ENCODE measurements around the gene DCBLD1.
A peak's percentile ranks its signal among the peaks of the same experiment; 100 is the strongest.

The DCBLD1 gene

GRCh38 chr6:117550618-117551242, 68.3 kb downstream of the DCBLD1 start:
- no peak overlapping the region for H3K27ac ChIP-seq (ENCODE audit: insufficient read depth, low read length, poor library complexity, severe bottlenecking)
- peaks cover 10% of the 10 kb centered on the region for H3K4me1 ChIP-seq (ENCODE audit: control insufficient read depth, insufficient read depth, low read length, poor library complexity, severe bottlenecking)
- DNase-seq = no peak
- no peaks in the 10 kb centered on the region for H3K27me3 ChIP-seq (replicated peaks; ENCODE audit: control insufficient read depth, insufficient read depth, low read length, poor library complexity, severe bottlenecking)
- no peaks in the 10 kb centered on the region for H3K9me3 ChIP-seq (ENCODE audit: control insufficient read depth, low read length)
- no peak overlapping the region for H3K4me3 ChIP-seq (ENCODE audit: insufficient read depth, low read depth, low read length, poor library complexity, severe bottlenecking)
- H3K36me3 ChIP-seq (ENCODE audit: control insufficient read depth, insufficient read depth, low read length) = no peaks in the 10 kb centered on the region

DNA sequence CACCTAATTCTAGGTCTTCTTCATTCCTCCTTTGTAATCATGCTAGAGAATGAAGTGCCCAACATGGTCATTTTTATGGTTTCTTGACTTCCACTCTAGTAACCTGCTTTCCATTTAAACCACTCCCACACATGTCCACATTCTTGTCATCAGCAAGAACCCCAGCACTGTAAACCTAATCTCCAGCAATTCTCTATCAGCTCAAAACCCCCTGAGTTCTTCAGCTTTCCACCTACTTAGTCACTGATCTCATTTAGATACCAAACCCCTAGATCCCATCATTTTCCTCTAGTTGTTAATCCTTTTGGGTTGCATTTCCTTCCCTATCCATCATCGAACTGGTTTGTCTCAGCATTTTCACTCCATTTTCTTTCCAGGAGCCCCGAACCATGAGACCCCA, 70.1 kb downstream of the DCBLD1 start:
- no peak for DNase-seq
- Histone ChIP-seq H3K27ac (ENCODE audit: insufficient read depth, low read length, poor library complexity, severe bottlenecking) (no peak overlapping the region), H3K36me3 (ENCODE audit: control insufficient read depth, insufficient read depth, low read length) (no peaks in the 10 kb centered on the region)

GRCh38 chr6:117553142-117553541, 70.7 kb downstream of the DCBLD1 start:
- no peak overlapping the region for H3K27ac ChIP-seq (ENCODE audit: insufficient read depth, low read length, poor library complexity, severe bottlenecking)

More for the DNA sequence above, 70.1 kb downstream of the DCBLD1 start:
- H3K9me3 ChIP-seq (ENCODE audit: control insufficient read depth, low read length) = no peaks in the 10 kb centered on the region
- H3K27me3 ChIP-seq (replicated peaks; ENCODE audit: control insufficient read depth, insufficient read depth, low read length, poor library complexity, severe bottlenecking) = no peaks in the 10 kb centered on the region
- H3K4me1 ChIP-seq (ENCODE audit: control insufficient read depth, insufficient read depth, low read length, poor library complexity, severe bottlenecking) = peaks cover 10% of the 10 kb centered on the region
- H3K4me3 ChIP-seq (ENCODE audit: insufficient read depth, low read depth, low read length, poor library complexity, severe bottlenecking) = no peak overlapping the region

GRCh38 chr6:117555262-117555849, 72.9 kb downstream of the DCBLD1 start:
- Histone ChIP-seq H3K4me3 (ENCODE audit: insufficient read depth, low read depth, low read length, poor library complexity, severe bottlenecking) (no peak overlapping the region), H3K36me3 (ENCODE audit: control insufficient read depth, insufficient read depth, low read length) (no peaks in the 10 kb centered on the region), H3K9me3 (ENCODE audit: control insufficient read depth, low read length) (no peaks in the 10 kb centered on the region), H3K4me1 (ENCODE audit: control insufficient read depth, insufficient read depth, low read length, poor library complexity, severe bottlenecking) (no peaks in the 10 kb centered on the region), H3K27ac (ENCODE audit: insufficient read depth, low read length, poor library complexity, severe bottlenecking) (no peak overlapping the region), H3K27me3 (replicated peaks; ENCODE audit: control insufficient read depth, insufficient read depth, low read length, poor library complexity, severe bottlenecking) (no peaks in the 10 kb centered on the region)
- DNase-seq = no peak

More at GRCh38 chr6:117553142-117553541, 70.7 kb downstream of the DCBLD1 start:
- no peak for DNase-seq
- H3K36me3 ChIP-seq (ENCODE audit: control insufficient read depth, insufficient read depth, low read length) = no peaks in the 10 kb centered on the region
- no peaks in the 10 kb centered on the region for H3K27me3 ChIP-seq (replicated peaks; ENCODE audit: control insufficient read depth, insufficient read depth, low read length, poor library complexity, severe bottlenecking)
- peaks cover 10% of the 10 kb centered on the region for H3K4me1 ChIP-seq (ENCODE audit: control insufficient read depth, insufficient read depth, low read length, poor library complexity, severe bottlenecking)
- no peak overlapping the region for H3K4me3 ChIP-seq (ENCODE audit: insufficient read depth, low read depth, low read length, poor library complexity, severe bottlenecking)
- H3K9me3 ChIP-seq (ENCODE audit: control insufficient read depth, low read length) = no peaks in the 10 kb centered on the region

DNA sequence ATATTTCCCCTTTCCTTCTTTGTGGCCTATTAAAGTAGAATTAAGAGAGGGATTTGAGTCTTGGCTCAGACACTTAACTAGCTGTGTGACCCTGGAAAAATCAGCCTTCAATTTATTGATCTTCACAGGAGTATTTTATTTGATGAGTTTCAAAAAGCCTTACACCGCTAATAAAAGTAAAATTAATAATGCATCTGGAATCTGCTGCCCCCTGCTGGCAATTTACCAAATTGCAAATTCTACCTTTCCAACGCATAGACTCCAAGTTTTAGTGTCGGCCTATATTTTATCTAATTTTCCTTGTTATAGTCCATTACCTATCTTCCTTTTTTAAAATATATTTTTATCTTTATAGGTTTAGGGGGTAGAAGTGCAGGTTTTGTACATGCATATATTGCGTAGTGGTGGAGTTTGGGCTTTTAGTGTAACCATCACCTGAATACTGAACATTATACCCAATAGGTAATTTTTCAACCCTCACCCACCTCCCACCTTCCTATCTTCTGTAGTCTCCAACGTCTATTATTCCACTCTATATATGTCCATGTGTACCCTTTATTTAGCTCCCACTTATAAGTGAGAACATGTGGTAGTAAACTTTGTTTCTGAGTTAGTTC, 73.5 kb downstream of the DCBLD1 start:
- no peak overlapping the region for H3K27ac ChIP-seq (ENCODE audit: insufficient read depth, low read length, poor library complexity, severe bottlenecking)
- peak; percentile 19 to 54 (median 27) for DNase-seq
- no peak overlapping the region for H3K4me3 ChIP-seq (ENCODE audit: insufficient read depth, low read depth, low read length, poor library complexity, severe bottlenecking)
- no peaks in the 10 kb centered on the region for H3K36me3 ChIP-seq (ENCODE audit: control insufficient read depth, insufficient read depth, low read length)
- no peaks in the 10 kb centered on the region for H3K4me1 ChIP-seq (ENCODE audit: control insufficient read depth, insufficient read depth, low read length, poor library complexity, severe bottlenecking)
- H3K9me3 ChIP-seq (ENCODE audit: control insufficient read depth, low read length) = no peaks in the 10 kb centered on the region
- no peaks in the 10 kb centered on the region for H3K27me3 ChIP-seq (replicated peaks; ENCODE audit: control insufficient read depth, insufficient read depth, low read length, poor library complexity, severe bottlenecking)

- Histone ChIP-seq H3K4me1 (ENCODE audit: control insufficient read depth, insufficient read depth, low read length, poor library complexity, severe bottlenecking) (no peaks in the 10 kb centered on the region), H3K27me3 (replicated peaks; ENCODE audit: control insufficient read depth, insufficient read depth, low read length, poor library complexity, severe bottlenecking) (no peaks in the 10 kb centered on the region), H3K4me3 (ENCODE audit: insufficient read depth, low read depth, low read length, poor library complexity, severe bottlenecking) (no peak overlapping the region), H3K9me3 (ENCODE audit: control insufficient read depth, low read length) (no peaks in the 10 kb centered on the region), H3K27ac (ENCODE audit: insufficient read depth, low read length, poor library complexity, severe bottlenecking) (no peak overlapping the region), H3K36me3 (ENCODE audit: control insufficient read depth, insufficient read depth, low read length) (peaks cover 3% of the 10 kb centered on the region)
- no peak for DNase-seq
These were observed 75.5 kb downstream of the DCBLD1 start for GRCh38 chr6:117557951-117558350.

DNA sequence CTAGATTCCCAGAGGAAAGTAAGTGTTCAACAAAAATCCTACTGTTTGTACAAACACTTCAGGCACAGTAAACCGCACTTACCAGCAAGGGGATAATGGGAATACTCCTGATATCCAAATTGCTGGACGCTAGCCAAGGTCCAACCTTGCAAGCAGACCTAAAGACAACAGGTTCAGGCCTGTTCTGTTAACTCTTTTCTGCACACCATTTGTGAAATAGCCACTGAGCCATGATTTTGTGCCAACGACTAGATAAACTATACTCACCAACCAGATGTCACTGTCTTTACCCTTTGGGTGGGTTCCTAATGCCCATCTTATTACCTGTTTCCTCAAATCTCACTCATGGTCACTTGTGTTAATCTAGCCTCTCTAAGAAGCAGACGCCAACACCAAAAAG, 76.3 kb downstream of the DCBLD1 start:
- Histone ChIP-seq H3K4me3 (ENCODE audit: insufficient read depth, low read depth, low read length, poor library complexity, severe bottlenecking) (no peak overlapping the region), H3K27me3 (replicated peaks; ENCODE audit: control insufficient read depth, insufficient read depth, low read length, poor library complexity, severe bottlenecking) (no peaks in the 10 kb centered on the region), H3K27ac (ENCODE audit: insufficient read depth, low read length, poor library complexity, severe bottlenecking) (no peak overlapping the region), H3K9me3 (ENCODE audit: control insufficient read depth, low read length) (no peaks in the 10 kb centered on the region), H3K36me3 (ENCODE audit: control insufficient read depth, insufficient read depth, low read length) (peaks cover 8% of the 10 kb centered on the region), H3K4me1 (ENCODE audit: control insufficient read depth, insufficient read depth, low read length, poor library complexity, severe bottlenecking) (no peaks in the 10 kb centered on the region)
- DNase-seq = no peak

GRCh38 chr6:117559299-117559698, 76.8 kb downstream of the DCBLD1 start:
- Histone ChIP-seq H3K9me3 (ENCODE audit: control insufficient read depth, low read length) (no peaks in the 10 kb centered on the region), H3K36me3 (ENCODE audit: control insufficient read depth, insufficient read depth, low read length) (peaks cover 11% of the 10 kb centered on the region), H3K27ac (ENCODE audit: insufficient read depth, low read length, poor library complexity, severe bottlenecking) (no peak overlapping the region), H3K27me3 (replicated peaks; ENCODE audit: control insufficient read depth, insufficient read depth, low read length, poor library complexity, severe bottlenecking) (no peaks in the 10 kb centered on the region), H3K4me1 (ENCODE audit: control insufficient read depth, insufficient read depth, low read length, poor library complexity, severe bottlenecking) (no peaks in the 10 kb centered on the region), H3K4me3 (ENCODE audit: insufficient read depth, low read depth, low read length, poor library complexity, severe bottlenecking) (no peak overlapping the region)
- DNase-seq = no peak

GRCh38 chr6:117561128-117561527, 78.7 kb downstream of the DCBLD1 start:
- DNase-seq = no peak
- H3K4me3 ChIP-seq (ENCODE audit: insufficient read depth, low read depth, low read length, poor library complexity, severe bottlenecking) = no peak overlapping the region
- peaks cover 22% of the 10 kb centered on the region for H3K36me3 ChIP-seq (ENCODE audit: control insufficient read depth, insufficient read depth, low read length)
- no peaks in the 10 kb centered on the region for H3K27me3 ChIP-seq (replicated peaks; ENCODE audit: control insufficient read depth, insufficient read depth, low read length, poor library complexity, severe bottlenecking)
- no peaks in the 10 kb centered on the region for H3K4me1 ChIP-seq (ENCODE audit: control insufficient read depth, insufficient read depth, low read length, poor library complexity, severe bottlenecking)
- H3K9me3 ChIP-seq (ENCODE audit: control insufficient read depth, low read length) = no peaks in the 10 kb centered on the region
- no peak overlapping the region for H3K27ac ChIP-seq (ENCODE audit: insufficient read depth, low read length, poor library complexity, severe bottlenecking)

DNA sequence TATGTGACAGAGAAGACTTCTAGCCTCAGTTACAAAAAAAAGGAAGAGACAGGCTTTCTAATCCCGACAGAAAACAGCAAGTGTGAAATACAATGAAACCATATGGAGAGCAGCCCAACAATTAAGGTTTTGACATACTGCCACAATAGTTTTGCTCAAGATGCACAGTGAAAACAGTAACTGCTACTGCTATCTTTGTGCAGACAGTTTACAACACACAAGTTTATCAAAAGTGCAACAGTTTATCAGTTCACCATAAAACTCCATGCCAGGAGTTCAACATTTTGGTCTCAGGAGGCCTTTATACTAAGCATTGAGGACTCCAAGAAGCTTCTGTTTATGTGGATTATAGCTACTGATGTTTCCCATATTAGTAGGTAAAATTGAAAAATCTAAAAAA, 82.2 kb downstream of the DCBLD1 start:
- Histone ChIP-seq H3K27ac (ENCODE audit: insufficient read depth, low read length, poor library complexity, severe bottlenecking) (no peak overlapping the region), H3K4me1 (ENCODE audit: control insufficient read depth, insufficient read depth, low read length, poor library complexity, severe bottlenecking) (no peaks in the 10 kb centered on the region), H3K27me3 (replicated peaks; ENCODE audit: control insufficient read depth, insufficient read depth, low read length, poor library complexity, severe bottlenecking) (no peaks in the 10 kb centered on the region), H3K36me3 (ENCODE audit: control insufficient read depth, insufficient read depth, low read length) (peaks cover 43% of the 10 kb centered on the region), H3K9me3 (ENCODE audit: control insufficient read depth, low read length) (no peaks in the 10 kb centered on the region), H3K4me3 (ENCODE audit: insufficient read depth, low read depth, low read length, poor library complexity, severe bottlenecking) (no peak overlapping the region)
- no peak for DNase-seq
